HG03064 (cell line): Measurements from ENCODE around the gene IMMP2L.

ENCODE experiments used
- ATAC-seq: cut with Tn5 transposase; IDR thresholded peaks from one replicate; pipeline ENCODE4 v1.9.1; 2021; ENCODE audit warnings: low read depth; ENCODE audit not compliant: unreplicated experiment

Gene IMMP2L

GRCh38 chr7:110797656-110798055 lies 764.6 kb downstream of the IMMP2L start:
- ATAC-seq = no peak

- ATAC-seq = no peak
Observed at GRCh38 chr7:110790992-110791391, 771.3 kb downstream of the IMMP2L start.

- ATAC-seq = no peak
Observed at GRCh38 chr7:110786328-110786965, 775.8 kb downstream of the IMMP2L start.

- no peak for ATAC-seq
Observed at GRCh38 chr7:110784749-110785148, 777.5 kb downstream of the IMMP2L start.

- ATAC-seq = no peak
Observed at GRCh38 chr7:110780712-110781111, 781.6 kb downstream of the IMMP2L start.

- no peak for ATAC-seq
Observed at GRCh38 chr7:110779339-110779738, 783.0 kb downstream of the IMMP2L start.

GRCh38 chr7:110775046-110775445 lies 787.2 kb downstream of the IMMP2L start:
- ATAC-seq = no peak

- no peak for ATAC-seq
Observed at GRCh38 chr7:110774071-110774470, 788.2 kb downstream of the IMMP2L start.

GRCh38 chr7:110772615-110773014 lies 789.7 kb downstream of the IMMP2L start:
- no peak for ATAC-seq

- ATAC-seq = no peak
Observed at GRCh38 chr7:110771717-110772116, 790.6 kb downstream of the IMMP2L start.

GRCh38 chr7:110767550-110768110 lies 794.7 kb downstream of the IMMP2L start:
- ATAC-seq = no peak

GRCh38 chr7:110766864-110767263 lies 795.4 kb downstream of the IMMP2L start:
- no peak for ATAC-seq

GRCh38 chr7:110764852-110765251 lies 797.4 kb downstream of the IMMP2L start:
- ATAC-seq = no peak

GRCh38 chr7:110762546-110763225 lies 799.6 kb downstream of the IMMP2L start:
- no peak for ATAC-seq

GRCh38 chr7:110760341-110760740 lies 802.0 kb downstream of the IMMP2L start:
- ATAC-seq = no peak

GRCh38 chr7:110759069-110759468 lies 803.2 kb downstream of the IMMP2L start:
- no peak for ATAC-seq

- no peak for ATAC-seq
Observed at GRCh38 chr7:110754649-110755048, 807.6 kb downstream of the IMMP2L start.

- no peak for ATAC-seq
Observed at GRCh38 chr7:110750931-110751605, 811.2 kb downstream of the IMMP2L start.

GRCh38 chr7:110733221-110733620 lies 829.1 kb downstream of the IMMP2L start:
- no peak for ATAC-seq

GRCh38 chr7:110724811-110725210 lies 837.5 kb downstream of the IMMP2L start:
- no peak for ATAC-seq

GRCh38 chr7:110721395-110721794 lies 840.9 kb downstream of the IMMP2L start:
- ATAC-seq = no peak
